ENCODE measurements around the gene NPPB. TPM values are rescaled to one million over a fixed set of nuclear protein-coding genes. Genes with fewer than 3 reads are reported as not detected.

NPPB gene
- total and polyA plus RNA-seq, 2 experiments from 2014 or later = 0.95 TPM; not detected in 1

DNA sequence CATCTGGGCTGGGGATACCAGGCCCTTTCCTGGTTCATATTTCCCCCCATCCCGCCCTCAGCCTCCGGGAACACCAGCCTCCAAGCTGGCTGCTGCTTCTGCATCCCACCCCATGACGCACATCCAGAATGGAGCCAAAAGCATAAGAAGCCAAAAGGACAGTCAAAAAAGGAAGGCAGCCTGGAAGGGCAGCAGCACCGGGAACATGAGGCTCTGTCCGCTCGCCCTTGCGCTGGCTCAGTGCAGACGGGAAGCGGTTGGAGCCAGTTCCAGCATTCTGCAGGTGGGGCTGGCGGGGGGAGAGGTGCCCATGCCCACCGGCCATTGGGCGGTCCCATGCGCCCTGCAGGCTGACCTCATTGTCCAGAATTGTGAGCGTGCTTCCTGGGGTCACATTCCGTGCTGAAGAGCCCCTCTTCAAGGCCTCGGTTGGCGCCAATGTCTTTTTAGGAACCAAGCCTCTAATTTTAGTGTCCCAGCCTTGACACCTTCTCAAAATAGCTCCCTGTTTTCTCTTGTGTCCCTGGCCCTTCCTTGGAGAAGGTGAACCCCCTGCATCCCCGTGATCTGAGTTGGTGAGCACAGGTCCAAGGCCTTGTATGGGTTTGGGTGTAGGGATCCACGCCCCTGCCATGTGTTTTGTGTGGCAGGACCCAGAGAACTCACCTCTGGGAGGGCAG, 28.4 kb upstream of the NPPB start (continued):
- TF ChIP-seq, protein P1, sequence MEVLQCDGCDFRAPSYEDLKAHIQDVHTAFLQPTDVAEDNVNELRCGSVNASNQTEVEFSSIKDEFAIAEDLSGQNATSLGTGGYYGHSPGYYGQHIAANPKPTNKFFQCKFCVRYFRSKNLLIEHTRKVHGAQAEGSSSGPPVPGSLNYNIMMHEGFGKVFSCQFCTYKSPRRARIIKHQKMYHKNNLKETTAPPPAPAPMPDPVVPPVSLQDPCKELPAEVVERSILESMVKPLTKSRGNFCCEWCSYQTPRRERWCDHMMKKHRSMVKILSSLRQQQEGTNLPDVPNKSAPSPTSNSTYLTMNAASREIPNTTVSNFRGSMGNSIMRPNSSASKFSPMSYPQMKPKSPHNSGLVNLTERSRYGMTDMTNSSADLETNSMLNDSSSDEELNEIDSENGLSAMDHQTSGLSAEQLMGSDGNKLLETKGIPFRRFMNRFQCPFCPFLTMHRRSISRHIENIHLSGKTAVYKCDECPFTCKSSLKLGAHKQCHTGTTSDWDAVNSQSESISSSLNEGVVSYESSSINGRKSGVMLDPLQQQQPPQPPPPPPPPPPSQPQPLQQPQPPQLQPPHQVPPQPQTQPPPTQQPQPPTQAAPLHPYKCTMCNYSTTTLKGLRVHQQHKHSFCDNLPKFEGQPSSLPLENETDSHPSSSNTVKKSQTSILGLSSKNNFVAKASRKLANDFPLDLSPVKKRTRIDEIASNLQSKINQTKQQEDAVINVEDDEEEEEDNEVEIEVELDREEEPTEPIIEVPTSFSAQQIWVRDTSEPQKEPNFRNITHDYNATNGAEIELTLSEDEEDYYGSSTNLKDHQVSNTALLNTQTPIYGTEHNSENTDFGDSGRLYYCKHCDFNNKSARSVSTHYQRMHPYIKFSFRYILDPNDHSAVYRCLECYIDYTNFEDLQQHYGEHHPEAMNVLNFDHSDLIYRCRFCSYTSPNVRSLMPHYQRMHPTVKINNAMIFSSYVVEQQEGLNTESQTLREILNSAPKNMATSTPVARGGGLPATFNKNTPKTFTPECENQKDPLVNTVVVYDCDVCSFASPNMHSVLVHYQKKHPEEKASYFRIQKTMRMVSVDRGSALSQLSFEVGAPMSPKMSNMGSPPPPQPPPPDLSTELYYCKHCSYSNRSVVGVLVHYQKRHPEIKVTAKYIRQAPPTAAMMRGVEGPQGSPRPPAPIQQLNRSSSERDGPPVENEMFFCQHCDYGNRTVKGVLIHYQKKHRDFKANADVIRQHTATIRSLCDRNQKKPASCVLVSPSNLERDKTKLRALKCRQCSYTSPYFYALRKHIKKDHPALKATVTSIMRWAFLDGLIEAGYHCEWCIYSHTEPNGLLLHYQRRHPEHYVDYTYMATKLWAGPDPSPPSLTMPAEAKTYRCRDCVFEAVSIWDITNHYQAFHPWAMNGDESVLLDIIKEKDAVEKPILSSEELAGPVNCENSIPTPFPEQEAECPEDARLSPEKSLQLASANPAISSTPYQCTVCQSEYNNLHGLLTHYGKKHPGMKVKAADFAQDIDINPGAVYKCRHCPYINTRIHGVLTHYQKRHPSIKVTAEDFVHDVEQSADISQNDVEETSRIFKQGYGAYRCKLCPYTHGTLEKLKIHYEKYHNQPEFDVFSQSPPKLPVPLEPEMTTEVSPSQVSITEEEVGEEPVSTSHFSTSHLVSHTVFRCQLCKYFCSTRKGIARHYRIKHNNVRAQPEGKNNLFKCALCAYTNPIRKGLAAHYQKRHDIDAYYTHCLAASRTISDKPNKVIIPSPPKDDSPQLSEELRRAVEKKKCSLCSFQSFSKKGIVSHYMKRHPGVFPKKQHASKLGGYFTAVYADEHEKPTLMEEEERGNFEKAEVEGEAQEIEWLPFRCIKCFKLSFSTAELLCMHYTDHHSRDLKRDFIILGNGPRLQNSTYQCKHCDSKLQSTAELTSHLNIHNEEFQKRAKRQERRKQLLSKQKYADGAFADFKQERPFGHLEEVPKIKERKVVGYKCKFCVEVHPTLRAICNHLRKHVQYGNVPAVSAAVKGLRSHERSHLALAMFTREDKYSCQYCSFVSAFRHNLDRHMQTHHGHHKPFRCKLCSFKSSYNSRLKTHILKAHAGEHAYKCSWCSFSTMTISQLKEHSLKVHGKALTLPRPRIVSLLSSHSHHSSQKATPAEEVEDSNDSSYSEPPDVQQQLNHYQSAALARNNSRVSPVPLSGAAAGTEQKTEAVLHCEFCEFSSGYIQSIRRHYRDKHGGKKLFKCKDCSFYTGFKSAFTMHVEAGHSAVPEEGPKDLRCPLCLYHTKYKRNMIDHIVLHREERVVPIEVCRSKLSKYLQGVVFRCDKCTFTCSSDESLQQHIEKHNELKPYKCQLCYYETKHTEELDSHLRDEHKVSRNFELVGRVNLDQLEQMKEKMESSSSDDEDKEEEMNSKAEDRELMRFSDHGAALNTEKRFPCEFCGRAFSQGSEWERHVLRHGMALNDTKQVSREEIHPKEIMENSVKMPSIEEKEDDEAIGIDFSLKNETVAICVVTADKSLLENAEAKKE (CRISPR knock-in tag; IDR thresholded peaks at IDR 0.05) = no peak
- TF ChIP-seq ZNF331 (CRISPR knock-in tag; IDR thresholded peaks at IDR 0.05; ENCODE audit: low read depth) (no peak), EZH2phosphoT487 (IDR thresholded peaks at IDR 0.05; ENCODE audit: unreplicated experiment) (no peak), STAT1 (IDR thresholded peaks at IDR 0.05; ENCODE audit: unreplicated experiment) (no peak), EZH2 (IDR thresholded peaks at IDR 0.05; ENCODE audit: low read depth, unreplicated experiment) (no peak)

DNA sequence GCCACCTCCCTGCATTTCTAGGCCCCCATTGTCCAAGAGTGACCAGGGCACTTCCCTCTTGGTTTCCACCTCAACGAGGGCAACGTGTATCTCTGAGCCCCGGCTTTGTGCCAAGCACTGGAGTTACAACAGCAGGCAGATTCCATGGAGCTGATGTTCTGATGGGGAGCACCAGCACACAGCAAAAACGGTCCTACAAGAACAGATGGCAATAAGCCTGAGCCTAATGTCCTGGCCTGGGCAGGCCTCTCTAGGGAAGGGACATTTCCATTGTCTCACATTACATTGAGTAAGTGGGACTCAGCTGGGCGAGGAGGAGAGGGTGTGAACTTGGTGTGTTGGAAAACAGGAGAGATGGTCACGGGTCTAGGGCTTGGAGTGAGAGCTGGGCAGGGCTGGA, 27.2 kb upstream of the NPPB start:
- H3K79me2 ChIP-seq (replicated peaks; ENCODE audit: insufficient read depth) = no peaks in the 10 kb centered on the region
- H3K36me3 ChIP-seq (ENCODE audit: insufficient read depth) = no peaks in the 10 kb centered on the region
- H3K9me3 Mint-ChIP-seq = no peaks in the 10 kb centered on the region
- H3K27ac ChIP-seq (ENCODE audit: low read depth) = no peak overlapping the region
- DNase-seq (ENCODE audit: low spot score) = no peak
- H3K4me1 ChIP-seq (ENCODE audit: insufficient read depth) = peaks cover 3% of the 10 kb centered on the region; the same call in 1 of the 2 replicates
- H3F3A ChIP-seq (replicated peaks; ENCODE audit: low read depth) = no peaks in the 10 kb centered on the region
- ATAC-seq = no peak
- H3K4me1 Mint-ChIP-seq = peaks cover 11% of the 10 kb centered on the region
- no peaks in the 10 kb centered on the region for H3K36me3 Mint-ChIP-seq (ENCODE audit: low read depth)
- no peak overlapping the region for H2AFZ ChIP-seq
- peaks cover 3% of the 10 kb centered on the region for H3K27me3 Mint-ChIP-seq (ENCODE audit: insufficient read depth, low read depth, poor library complexity)
- no peak overlapping the region for H3K4me3 Mint-ChIP-seq
- H4K20me1 ChIP-seq (replicated peaks; ENCODE audit: insufficient read depth) = no peaks in the 10 kb centered on the region
- no peaks in the 10 kb centered on the region for H3K9me2 ChIP-seq (ENCODE audit: insufficient read depth)
- H3K27me3 ChIP-seq (ENCODE audit: insufficient read depth) = no peaks in the 10 kb centered on the region
- H3K4me2 ChIP-seq = no peak overlapping the region
- no peak overlapping the region for H3K4me3 ChIP-seq
- no peak overlapping the region for H3K27ac Mint-ChIP-seq
- TF ChIP-seq, protein P2, sequence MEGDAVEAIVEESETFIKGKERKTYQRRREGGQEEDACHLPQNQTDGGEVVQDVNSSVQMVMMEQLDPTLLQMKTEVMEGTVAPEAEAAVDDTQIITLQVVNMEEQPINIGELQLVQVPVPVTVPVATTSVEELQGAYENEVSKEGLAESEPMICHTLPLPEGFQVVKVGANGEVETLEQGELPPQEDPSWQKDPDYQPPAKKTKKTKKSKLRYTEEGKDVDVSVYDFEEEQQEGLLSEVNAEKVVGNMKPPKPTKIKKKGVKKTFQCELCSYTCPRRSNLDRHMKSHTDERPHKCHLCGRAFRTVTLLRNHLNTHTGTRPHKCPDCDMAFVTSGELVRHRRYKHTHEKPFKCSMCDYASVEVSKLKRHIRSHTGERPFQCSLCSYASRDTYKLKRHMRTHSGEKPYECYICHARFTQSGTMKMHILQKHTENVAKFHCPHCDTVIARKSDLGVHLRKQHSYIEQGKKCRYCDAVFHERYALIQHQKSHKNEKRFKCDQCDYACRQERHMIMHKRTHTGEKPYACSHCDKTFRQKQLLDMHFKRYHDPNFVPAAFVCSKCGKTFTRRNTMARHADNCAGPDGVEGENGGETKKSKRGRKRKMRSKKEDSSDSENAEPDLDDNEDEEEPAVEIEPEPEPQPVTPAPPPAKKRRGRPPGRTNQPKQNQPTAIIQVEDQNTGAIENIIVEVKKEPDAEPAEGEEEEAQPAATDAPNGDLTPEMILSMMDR (conservative IDR thresholded peaks at IDR 0.05; ENCODE audit: low read depth in 2 of 2) = no peak
- TF ChIP-seq, protein P3, sequence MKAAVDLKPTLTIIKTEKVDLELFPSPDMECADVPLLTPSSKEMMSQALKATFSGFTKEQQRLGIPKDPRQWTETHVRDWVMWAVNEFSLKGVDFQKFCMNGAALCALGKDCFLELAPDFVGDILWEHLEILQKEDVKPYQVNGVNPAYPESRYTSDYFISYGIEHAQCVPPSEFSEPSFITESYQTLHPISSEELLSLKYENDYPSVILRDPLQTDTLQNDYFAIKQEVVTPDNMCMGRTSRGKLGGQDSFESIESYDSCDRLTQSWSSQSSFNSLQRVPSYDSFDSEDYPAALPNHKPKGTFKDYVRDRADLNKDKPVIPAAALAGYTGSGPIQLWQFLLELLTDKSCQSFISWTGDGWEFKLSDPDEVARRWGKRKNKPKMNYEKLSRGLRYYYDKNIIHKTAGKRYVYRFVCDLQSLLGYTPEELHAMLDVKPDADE (IDR thresholded peaks at IDR 0.05) = no peak
- TF ChIP-seq POLR2AphosphoS5 (IDR thresholded peaks at IDR 0.05; ENCODE audit: low read depth) (no peak), JUNB (IDR thresholded peaks at IDR 0.05; ENCODE audit: unreplicated experiment) (no peak)

Data from GM23338 (cell line).